ENCODE measurements around the gene GPHA2. TPM values are rescaled to one million over a fixed set of nuclear protein-coding genes. Genes with fewer than 3 reads are reported as not detected.

GPHA2 gene
- total and polyA plus RNA-seq, 2 of the 13 experiments (the other 11 are each of a cell fraction or from before 2014, with no cell fraction given), result 13.0 to 19.1 TPM

DNA sequence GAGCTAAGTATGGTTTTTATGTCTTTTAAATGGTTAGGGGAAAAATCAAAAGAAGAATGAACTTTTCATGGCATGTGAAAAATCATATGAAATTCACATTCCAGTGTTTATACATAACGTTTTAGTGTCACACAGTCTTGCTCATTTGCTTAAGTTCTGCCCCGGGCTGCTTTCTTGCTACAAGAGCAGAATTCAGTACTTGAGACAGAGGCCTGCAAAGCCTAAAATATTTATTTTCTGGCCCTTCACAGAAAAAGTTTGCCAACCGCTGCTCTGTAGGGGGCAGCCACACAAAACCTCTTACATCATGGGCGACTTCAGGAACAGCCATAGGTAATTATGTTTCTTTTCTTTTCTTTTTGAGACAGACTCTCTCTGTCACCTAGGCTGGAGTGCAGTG, 17.7 kb downstream of the GPHA2 start (continued):
- TF ChIP-seq KIAA2018 (CRISPR knock-in tag; IDR thresholded peaks at IDR 0.05; ENCODE audit: borderline replicate concordance), result no peak
- TF ChIP-seq ZBTB20 (CRISPR knock-in tag; IDR thresholded peaks at IDR 0.05; ENCODE audit: borderline replicate concordance, low read depth), result no peak
- TF ChIP-seq GATA4 (IDR thresholded peaks at IDR 0.05; ENCODE audit: borderline replicate concordance, low read depth), result no peak
- TF ChIP-seq NCOA2 (CRISPR knock-in tag; IDR thresholded peaks at IDR 0.05), result no peak
- TF ChIP-seq CHD4 (IDR thresholded peaks at IDR 0.05; ENCODE audit: borderline replicate concordance, low read length), result no peak
- TF ChIP-seq ZNF264 (CRISPR knock-in tag; IDR thresholded peaks at IDR 0.05), result peak; percentile 76
- no peak for TF ChIP-seq ZNF878 (CRISPR knock-in tag; IDR thresholded peaks at IDR 0.05)
- TF ChIP-seq CTCF (CRISPR knock-in tag; IDR thresholded peaks at IDR 0.05), result peak; percentile 55
- TF ChIP-seq SATB2 (CRISPR knock-in tag; IDR thresholded peaks at IDR 0.05), result no peak
- no peak for TF ChIP-seq ZNF609 (CRISPR knock-in tag; IDR thresholded peaks at IDR 0.05; ENCODE audit: borderline replicate concordance)
- TF ChIP-seq KAT7 (CRISPR knock-in tag; IDR thresholded peaks at IDR 0.05; ENCODE audit: borderline replicate concordance), result no peak
- TF ChIP-seq ZNF512 (CRISPR knock-in tag; IDR thresholded peaks at IDR 0.05), result no peak
- TF ChIP-seq SALL1 (CRISPR knock-in tag; IDR thresholded peaks at IDR 0.05), result no peak
- no peak for TF ChIP-seq HOXA7 (CRISPR knock-in tag; IDR thresholded peaks at IDR 0.05)

Data from HepG2 (cell line).